ENCODE data around the gene BCL3.
"Not testable (repeated sequence)": the region's sequence is repeated elsewhere in the genome, so short reads cannot be mapped to it uniquely, and the experiment has no call there.

Gene BCL3

GRCh38 chr19:44721369-44721768 is 27.1 kb upstream of the BCL3 start:
- DNase-seq (ENCODE audit: low spot score), result not testable (repeated sequence)

- DNase-seq (ENCODE audit: low spot score), result no peak
Observed at GRCh38 chr19:44722131-44723121, 26.1 kb upstream of the BCL3 start.

DNA sequence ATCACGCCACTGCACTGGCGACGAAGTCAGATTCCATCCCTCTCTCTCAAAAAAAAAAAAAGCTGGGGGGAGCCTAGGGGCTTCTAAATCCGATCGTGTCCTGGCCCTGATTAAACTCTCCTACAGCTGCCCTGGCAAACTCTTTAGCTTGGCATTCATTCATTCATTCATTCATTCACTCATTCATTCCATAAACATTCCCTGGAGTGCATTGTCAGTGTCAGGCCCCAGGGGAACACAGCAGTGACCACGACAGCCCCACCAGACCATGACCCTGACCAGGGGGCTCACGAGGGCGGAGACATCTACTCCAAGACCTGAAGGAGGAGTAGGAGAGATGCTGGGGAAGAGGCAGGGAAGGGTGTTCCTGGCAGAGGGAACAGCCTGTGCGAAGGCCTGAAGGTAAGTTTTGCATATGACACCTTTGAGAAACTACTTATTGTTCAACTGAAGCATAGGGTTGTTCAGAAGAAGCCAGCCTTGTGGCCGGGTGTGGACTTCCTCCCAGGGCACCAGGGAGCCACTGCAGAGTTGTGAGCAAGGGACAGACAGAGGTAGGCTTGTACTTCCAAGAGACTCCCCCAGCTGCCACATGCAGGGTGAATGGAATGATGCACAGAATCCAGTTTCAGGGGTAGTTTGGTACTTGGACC is 25.1 kb upstream of the BCL3 start:
- DNase-seq (ENCODE audit: low spot score), result no peak

DNA sequence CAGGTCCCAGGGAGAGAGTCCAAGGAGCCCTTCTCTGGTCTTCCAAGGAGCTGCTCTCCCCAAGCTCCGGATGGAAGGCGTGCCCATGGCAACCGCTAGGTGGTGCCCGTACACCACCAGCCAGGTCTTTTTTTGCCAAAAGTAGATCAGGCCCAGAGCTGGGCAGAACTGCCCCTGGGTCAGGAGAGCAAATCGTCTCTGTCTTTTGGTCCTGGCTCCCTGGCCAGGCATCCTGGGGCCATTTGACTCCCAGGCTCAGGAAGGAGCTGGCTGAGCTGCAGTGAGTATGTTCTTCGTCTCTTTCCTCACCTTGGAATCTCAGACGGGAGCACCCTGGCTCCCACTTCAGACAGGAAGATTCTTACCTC is 24.6 kb upstream of the BCL3 start:
- DNase-seq (ENCODE audit: low spot score), result peak; percentile 81

GRCh38 chr19:44725251-44725650 is 23.3 kb upstream of the BCL3 start:
- no peak for DNase-seq (ENCODE audit: low spot score)

DNA sequence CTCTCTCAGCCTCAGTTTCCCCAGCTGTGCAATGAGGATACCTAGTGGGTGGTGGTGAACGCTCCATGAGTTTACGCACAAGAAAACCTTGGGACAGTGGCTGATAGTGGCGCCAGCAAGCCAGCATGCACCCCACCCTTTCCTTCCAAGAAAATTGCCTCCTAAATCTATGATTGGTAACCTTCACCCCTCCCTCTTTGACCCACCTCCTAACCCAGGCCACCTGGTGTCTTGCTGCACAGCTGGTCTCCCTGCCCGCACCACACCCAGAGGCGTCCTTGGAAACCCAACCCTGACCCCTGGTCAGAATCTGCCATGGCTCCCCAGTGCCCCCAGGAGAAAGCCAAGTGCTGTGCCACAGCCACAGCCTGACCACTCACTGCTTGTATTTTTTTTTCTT is 22.8 kb upstream of the BCL3 start:
- DNase-seq (ENCODE audit: low spot score), result no peak

DNA sequence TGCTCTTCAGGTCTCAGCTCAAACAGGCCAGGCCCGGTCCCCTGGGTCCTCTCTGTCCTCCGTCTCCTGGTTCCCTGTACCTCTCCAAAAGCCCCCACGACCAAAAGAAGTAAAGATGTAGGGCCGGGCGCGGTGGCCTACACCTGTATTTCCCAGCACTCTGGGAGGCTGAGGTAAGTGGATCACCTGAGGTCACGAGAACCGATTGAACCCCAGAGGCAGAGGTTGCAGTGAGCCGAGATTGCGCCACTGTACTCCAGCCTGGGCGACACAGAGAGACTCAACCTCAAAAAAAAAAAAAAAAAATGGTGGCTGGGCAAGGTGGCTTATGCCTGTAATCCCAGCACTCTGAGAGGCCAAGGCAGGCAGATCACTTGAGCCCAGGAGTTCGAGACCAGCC is 22.0 kb upstream of the BCL3 start:
- DNase-seq (ENCODE audit: low spot score), result no peak

- DNase-seq (ENCODE audit: low spot score), result no peak
Observed at GRCh38 chr19:44728178-44728577, 20.3 kb upstream of the BCL3 start.

DNA sequence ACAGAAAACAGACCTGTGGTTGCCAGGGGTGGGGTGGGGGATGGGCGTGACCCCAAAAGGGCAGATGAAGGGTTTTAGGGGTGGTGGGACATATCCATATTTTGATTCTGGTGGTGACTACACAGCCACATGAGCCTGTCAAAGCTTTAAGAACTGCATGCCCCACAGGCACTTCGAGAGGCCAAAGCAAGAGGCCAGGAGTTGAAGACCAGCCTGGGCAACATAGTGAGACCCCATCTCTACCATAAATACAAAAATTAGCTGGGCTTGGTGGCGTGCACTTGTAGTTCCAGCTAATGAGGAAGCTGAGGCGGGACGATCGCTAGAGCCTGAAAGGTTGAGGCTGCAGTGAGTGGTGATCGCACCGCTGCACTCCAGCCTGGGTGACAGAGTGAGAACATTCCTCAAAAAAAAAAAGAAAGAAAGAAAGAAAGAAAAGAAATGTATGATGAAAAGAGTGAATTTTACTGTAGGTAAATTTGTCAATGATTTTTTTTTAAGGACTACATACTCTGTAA is 18.9 kb upstream of the BCL3 start:
- no peak for DNase-seq (ENCODE audit: low spot score)

GRCh38 chr19:44731081-44731480 is 17.4 kb upstream of the BCL3 start:
- no peak for DNase-seq (ENCODE audit: low spot score)

GRCh38 chr19:44731622-44732021 is 16.9 kb upstream of the BCL3 start:
- DNase-seq (ENCODE audit: low spot score), result no peak

- DNase-seq (ENCODE audit: low spot score), result no peak
Observed at GRCh38 chr19:44732235-44733014, 16.1 kb upstream of the BCL3 start.

- DNase-seq (ENCODE audit: low spot score), result no peak
Observed at GRCh38 chr19:44734357-44734756, 14.2 kb upstream of the BCL3 start.

DNA sequence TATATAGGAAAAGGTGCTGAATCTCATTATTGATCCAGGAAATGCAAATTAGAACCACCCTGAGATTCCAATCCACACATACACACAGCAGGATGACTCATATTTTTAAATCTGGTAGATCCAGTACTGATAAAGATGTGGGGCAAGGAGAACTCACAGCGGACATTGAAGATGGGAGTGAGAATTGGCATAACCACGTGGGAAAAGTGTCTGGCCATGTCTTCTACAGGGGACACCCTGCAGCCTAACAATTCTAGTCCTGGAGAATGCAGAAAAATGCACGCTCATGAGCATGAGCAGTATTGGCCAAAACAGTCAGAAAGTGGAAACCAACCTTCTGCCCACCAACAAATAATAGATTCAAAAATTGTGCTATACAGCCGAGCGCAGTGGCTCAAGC is 13.5 kb upstream of the BCL3 start:
- DNase-seq (ENCODE audit: low spot score), result no peak

GRCh38 chr19:44737238-44738071 is 11.1 kb upstream of the BCL3 start:
- DNase-seq (ENCODE audit: low spot score), result no peak

GRCh38 chr19:44738136-44738535 is 10.4 kb upstream of the BCL3 start:
- DNase-seq (ENCODE audit: low spot score), result no peak

- DNase-seq (ENCODE audit: low spot score), result no peak
Observed at GRCh38 chr19:44738603-44739558, 9.6 kb upstream of the BCL3 start.

- no peak for DNase-seq (ENCODE audit: low spot score)
Observed at GRCh38 chr19:44740351-44740824, 8.1 kb upstream of the BCL3 start.

GRCh38 chr19:44741258-44741731 is 7.2 kb upstream of the BCL3 start:
- DNase-seq (ENCODE audit: low spot score), result no peak

DNA sequence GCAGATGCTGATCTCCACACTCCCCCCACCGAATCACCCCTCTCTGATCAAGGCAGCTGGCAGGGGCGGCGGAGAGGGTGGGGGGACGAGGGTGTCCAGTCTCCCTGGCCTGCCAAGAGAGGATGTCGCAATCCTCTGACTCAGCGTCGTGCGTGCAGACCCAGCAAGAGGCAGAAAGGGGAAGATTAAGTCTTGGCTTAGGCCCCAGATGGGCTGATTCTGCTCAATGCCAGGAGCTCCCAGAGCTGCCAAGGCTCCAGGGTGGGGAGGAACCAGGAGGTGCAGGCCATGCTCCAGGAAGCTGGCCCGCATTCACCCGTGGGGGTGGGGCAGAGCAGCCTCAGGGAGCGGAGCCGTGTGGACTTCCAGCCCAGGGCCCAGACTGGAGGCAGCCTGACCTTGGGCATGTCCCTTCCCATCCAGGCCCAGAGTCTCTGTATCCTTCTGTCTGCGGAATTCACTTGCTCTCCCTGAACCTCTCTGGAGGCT is 6.6 kb upstream of the BCL3 start:
- DNase-seq (ENCODE audit: low spot score), result peak; percentile 95

All from Ammon's horn (tissue), 1 donor.